Natural killer cell (primary cell): ENCODE data around the gene TTLL11. TPM values are rescaled to one million over a fixed set of nuclear protein-coding genes. Genes with fewer than 3 reads are reported as not detected.

ENCODE experiments used
- ATAC-seq, 3 donors: fragments of 150-1000 bp in 2 of 3; fragments of 200-7000 bp in 1 of 3; cut with Tn5 transposase; 1 replicate in 1 of 3; 2 replicates in 2 of 3; pipeline ENCODE4 v1.10.0; 2021; ENCODE audit warnings: mild to moderate bottlenecking in 2 of 3, moderate library complexity in 2 of 3
- DNase-seq, 2 donors: peaks; one replicate each; pipeline versions ENCODE4 v3.0.0 to v3.0.0-alpha.2; 2013 to 2021; ENCODE audit warnings: mixed read lengths in 1 of 2
- H3K27ac ChIP-seq: one replicate; pipeline ENCODE4 v1.5.1; 2013; ENCODE audit warnings: mild to moderate bottlenecking, low read length
- H3K27me3 ChIP-seq: one replicate; pipeline ENCODE4 v1.6.1; 2013; ENCODE audit warnings: low read length; ENCODE audit not compliant: control insufficient read depth, insufficient read depth
- H3K36me3 ChIP-seq: one replicate; pipeline ENCODE4 v1.6.1; 2013; ENCODE audit warnings: low read length; ENCODE audit not compliant: control insufficient read depth, insufficient read depth
- H3K4me1 ChIP-seq: one replicate; pipeline ENCODE4 v1.6.1; 2013; ENCODE audit warnings: low read length; ENCODE audit not compliant: control insufficient read depth, insufficient read depth
- H3K4me3 ChIP-seq: one replicate; pipeline ENCODE4 v1.5.1; 2013; ENCODE audit warnings: low read length
- H3K9me3 ChIP-seq: one replicate; pipeline ENCODE4 v1.6.1; 2013; ENCODE audit warnings: low read length; ENCODE audit not compliant: control insufficient read depth, insufficient read depth
- H3K27ac Mint-ChIP-seq, 2 donors: one replicate each; pipeline ENCODE4 v1.8.0; 2022; ENCODE audit warnings: mild to moderate bottlenecking in 2 of 2, mixed read lengths in 2 of 2, moderate library complexity in 1 of 2
- H3K27me3 Mint-ChIP-seq, 2 donors: one replicate each; pipeline ENCODE4 v1.8.0; 2022; ENCODE audit warnings: low read depth in 2 of 2, mixed read lengths in 2 of 2
- H3K36me3 Mint-ChIP-seq: one replicate; pipeline ENCODE4 v1.8.0; 2022; ENCODE audit warnings: mixed read lengths
- H3K4me1 Mint-ChIP-seq, 2 donors: one replicate each; pipeline ENCODE4 v1.8.0; 2022; ENCODE audit warnings: mixed read lengths in 2 of 2
- H3K4me3 Mint-ChIP-seq: one replicate; pipeline ENCODE4 v1.8.0; 2022; ENCODE audit warnings: mild to moderate bottlenecking, moderate library complexity, mixed read lengths
- H3K9me3 Mint-ChIP-seq, 2 donors: one replicate each; pipeline ENCODE4 v1.8.0; 2022; ENCODE audit warnings: mixed read lengths in 2 of 2
- CTCF ChIP-seq: fragments of 200-600 bp; IDR thresholded peaks from one replicate; pipeline ENCODE4 v1.8.0; 2022; ENCODE audit warnings: antibody characterized with exemption
- WGBS: methylation state at CpG from one replicate; pipeline ENCODE4 v1.1.7; 2013; ENCODE audit warnings: missing lambda C conversion rate; ENCODE audit not compliant: insufficient coverage; 5-methylcytosine and 5-hydroxymethylcytosine counted together
- intact Hi-C: fragments of 100-400 bp; cut with micrococcal nuclease; formaldehyde crosslinking; loops from one replicate; pipeline ENCODE4 v1.14.2; 2022
- total RNA-seq, 4 donors: library from RNA; stranded (reverse); fragments of 120-200 nt in 1 of 4; gene quantifications; one replicate each; pipeline versions ENCODE4 v1.2.3 to v1.2.4, GENCODE V29; 2013 to 2022

The TTLL11 gene
- total RNA-seq, 3 donors from 2014 or later (not counting 1 experiment from before 2014, with no cell fraction given) = 3.4 to 4.6 (median 3.6) TPM

DNA sequence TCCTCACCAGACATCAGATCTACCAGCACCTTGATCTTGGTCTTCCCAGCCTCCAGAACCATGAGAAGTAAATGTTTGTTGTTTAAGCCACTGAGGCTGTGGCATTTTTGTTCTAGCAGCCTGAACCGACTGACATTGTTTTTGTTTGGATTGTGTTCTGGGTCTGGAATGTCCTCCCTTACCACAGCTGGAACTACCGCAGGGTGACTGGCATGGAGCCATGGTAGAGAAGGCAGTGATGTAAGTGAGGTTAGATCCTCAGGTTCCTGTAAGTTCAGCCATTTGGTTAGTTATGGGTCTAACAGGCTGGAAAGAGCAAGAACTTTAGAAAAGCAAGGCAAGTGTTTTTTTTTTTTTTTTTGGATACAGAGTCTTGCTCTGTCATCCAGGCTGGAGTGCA, 232.4 kb downstream of the TTLL11 start:
- Histone ChIP-seq H3K4me3 (no peak overlapping the region), H3K36me3 (no peaks in the 10 kb centered on the region), H3K27me3 (no peaks in the 10 kb centered on the region), H3K4me1 (no peaks in the 10 kb centered on the region), H3K27ac (no peak overlapping the region), H3K9me3 (no peaks in the 10 kb centered on the region)
- Mint-ChIP-seq H3K36me3 (no peaks in the 10 kb centered on the region), H3K27me3 (no peaks in the 10 kb centered on the region), H3K27ac (no peak overlapping the region), H3K4me1 (no peaks in the 10 kb centered on the region), H3K9me3 (no peaks in the 10 kb centered on the region), H3K4me3 (no peak overlapping the region)
- ATAC-seq (no peak), DNase-seq (no peak)
- 96% methylated on average over 2 of the region's 2 CpGs for WGBS
- TF ChIP-seq CTCF = no peak
- intact Hi-C loops = no loop called here

DNA sequence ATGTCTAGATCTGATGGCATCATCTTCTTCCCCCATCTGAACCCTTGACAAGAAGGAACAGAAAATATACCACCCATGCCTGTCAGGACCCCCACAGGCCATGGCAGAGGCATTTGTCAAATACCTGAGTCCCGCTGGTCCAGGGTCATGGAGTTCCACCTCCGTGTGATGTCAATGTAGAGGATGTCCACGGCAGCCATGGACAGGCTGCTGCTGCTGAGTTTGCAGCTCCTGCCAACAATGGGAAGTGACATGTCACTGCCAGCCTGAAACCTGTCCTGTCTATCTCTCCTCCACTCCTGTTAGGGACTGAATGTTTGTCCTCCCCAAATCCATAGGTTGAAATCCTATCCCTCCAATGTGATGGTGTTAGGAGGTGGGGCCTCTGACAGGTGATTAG, 232.9 kb downstream of the TTLL11 start:
- intact Hi-C loops = no loop called here
- ATAC-seq = no peak
- Mint-ChIP-seq H3K27ac (no peak overlapping the region), H3K4me1 (no peaks in the 10 kb centered on the region), H3K4me3 (no peak overlapping the region), H3K27me3 (no peaks in the 10 kb centered on the region), H3K36me3 (no peaks in the 10 kb centered on the region), H3K9me3 (no peaks in the 10 kb centered on the region)
- WGBS = 91% methylated on average over 3 of the region's 3 CpGs
- Histone ChIP-seq H3K9me3 (no peaks in the 10 kb centered on the region), H3K27ac (no peak overlapping the region), H3K27me3 (no peaks in the 10 kb centered on the region), H3K4me3 (no peak overlapping the region), H3K4me1 (no peaks in the 10 kb centered on the region), H3K36me3 (no peaks in the 10 kb centered on the region)
- TF ChIP-seq CTCF = no peak
- no peak for DNase-seq

DNA sequence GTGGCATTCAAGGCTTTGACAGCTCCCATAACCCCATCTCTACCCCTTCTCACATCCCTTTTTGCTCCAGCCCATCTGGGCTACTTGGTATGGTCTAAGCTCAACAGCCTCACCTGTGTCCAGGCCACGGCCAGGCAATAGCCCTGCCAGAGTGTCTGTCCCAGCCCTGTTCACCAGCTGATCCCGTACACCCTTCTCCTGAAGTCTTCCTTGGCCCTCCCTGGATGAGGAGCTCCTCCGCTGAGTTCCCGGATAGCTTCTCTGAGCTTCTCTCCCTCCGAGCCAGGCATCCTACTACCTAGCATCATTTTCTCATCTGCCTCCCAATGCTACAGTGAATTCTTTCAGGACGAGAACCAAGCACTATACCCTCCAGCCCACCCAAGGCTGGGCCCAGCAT, 233.5 kb downstream of the TTLL11 start:
- Histone ChIP-seq H3K27me3 (no peaks in the 10 kb centered on the region), H3K4me1 (no peaks in the 10 kb centered on the region), H3K9me3 (no peaks in the 10 kb centered on the region), H3K4me3 (no peak overlapping the region), H3K27ac (no peak overlapping the region), H3K36me3 (no peaks in the 10 kb centered on the region)
- H3K4me1 Mint-ChIP-seq = no peaks in the 10 kb centered on the region
- no peak overlapping the region for H3K27ac Mint-ChIP-seq
- ATAC-seq (no peak), DNase-seq (no peak)
- H3K27me3 Mint-ChIP-seq = no peaks in the 10 kb centered on the region
- H3K9me3 Mint-ChIP-seq = no peaks in the 10 kb centered on the region
- TF ChIP-seq CTCF = no peak
- intact Hi-C loops = no loop called here
- no peak overlapping the region for H3K4me3 Mint-ChIP-seq
- H3K36me3 Mint-ChIP-seq = no peaks in the 10 kb centered on the region
- WGBS = 85% methylated on average over 5 of the region's 6 CpGs

DNA sequence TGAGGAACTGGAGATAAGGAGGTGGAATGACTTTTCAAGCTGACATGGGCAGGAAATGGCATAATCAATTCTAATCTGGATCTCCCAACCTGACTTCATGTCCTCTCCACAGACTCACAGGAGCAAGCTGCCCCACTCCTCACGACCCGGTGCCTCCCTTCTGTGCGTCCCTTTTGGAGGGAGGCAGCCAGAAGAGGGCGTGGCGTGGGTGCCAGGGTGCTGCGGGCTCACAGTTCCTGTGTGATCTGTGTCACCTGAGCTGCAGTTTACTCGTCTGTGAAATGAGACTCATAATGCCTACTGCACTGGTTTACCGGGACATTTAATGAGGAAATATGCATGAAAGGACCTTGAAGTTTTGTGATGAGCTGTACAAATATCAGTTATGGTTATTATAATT, 234.3 kb downstream of the TTLL11 start:
- Histone ChIP-seq H3K27me3 (no peaks in the 10 kb centered on the region), H3K27ac (no peak overlapping the region), H3K36me3 (no peaks in the 10 kb centered on the region), H3K9me3 (no peaks in the 10 kb centered on the region), H3K4me3 (no peak overlapping the region), H3K4me1 (no peaks in the 10 kb centered on the region)
- intact Hi-C loops = no loop called here
- Mint-ChIP-seq H3K27ac (no peak overlapping the region), H3K4me3 (no peak overlapping the region), H3K4me1 (no peaks in the 10 kb centered on the region), H3K36me3 (no peaks in the 10 kb centered on the region), H3K9me3 (no peaks in the 10 kb centered on the region), H3K27me3 (no peaks in the 10 kb centered on the region)
- WGBS = 83% methylated on average over 8 of the region's 8 CpGs
- TF ChIP-seq CTCF = no peak
- ATAC-seq (no peak), DNase-seq (no peak)
